GM20000 (cell line): ENCODE results near the gene SUPT3H.
"Not testable (repeated sequence)": the region's sequence is repeated elsewhere in the genome, so short reads cannot be mapped to it uniquely, and the experiment has no call there.

Source experiments
- DNase-seq: peaks from one replicate; pipeline ENCODE4 v3.0.0; 2012; ENCODE audit warnings: low spot score
- TF ChIP-seq, protein P1 (sequence below): IDR thresholded peaks from 2 replicates; pipeline ENCODE4 v1.5.1; 2012; ENCODE audit warnings: mild to moderate bottlenecking, control low read depth; ENCODE audit errors: extremely low read depth, missing control alignments

Gene SUPT3H

DNA sequence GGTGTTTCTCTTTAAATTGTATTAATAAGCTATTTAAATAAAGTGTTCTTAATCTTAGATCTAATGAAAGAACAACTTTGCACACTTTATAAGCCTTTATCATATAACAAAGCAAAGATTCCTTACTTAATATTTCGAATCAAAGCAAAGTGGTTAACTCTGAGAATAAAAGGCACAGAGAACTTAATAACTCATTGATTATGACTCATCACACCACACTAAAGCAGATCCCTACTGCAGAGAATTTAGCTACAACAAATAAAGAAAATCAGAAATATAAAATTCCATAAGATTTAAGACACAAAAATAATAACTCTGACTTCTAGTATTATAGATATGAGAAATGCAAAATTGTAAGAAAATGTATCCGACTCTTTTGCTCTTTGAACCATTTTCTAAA, 185.2 kb downstream of the SUPT3H start:
- TF ChIP-seq, protein P1, sequence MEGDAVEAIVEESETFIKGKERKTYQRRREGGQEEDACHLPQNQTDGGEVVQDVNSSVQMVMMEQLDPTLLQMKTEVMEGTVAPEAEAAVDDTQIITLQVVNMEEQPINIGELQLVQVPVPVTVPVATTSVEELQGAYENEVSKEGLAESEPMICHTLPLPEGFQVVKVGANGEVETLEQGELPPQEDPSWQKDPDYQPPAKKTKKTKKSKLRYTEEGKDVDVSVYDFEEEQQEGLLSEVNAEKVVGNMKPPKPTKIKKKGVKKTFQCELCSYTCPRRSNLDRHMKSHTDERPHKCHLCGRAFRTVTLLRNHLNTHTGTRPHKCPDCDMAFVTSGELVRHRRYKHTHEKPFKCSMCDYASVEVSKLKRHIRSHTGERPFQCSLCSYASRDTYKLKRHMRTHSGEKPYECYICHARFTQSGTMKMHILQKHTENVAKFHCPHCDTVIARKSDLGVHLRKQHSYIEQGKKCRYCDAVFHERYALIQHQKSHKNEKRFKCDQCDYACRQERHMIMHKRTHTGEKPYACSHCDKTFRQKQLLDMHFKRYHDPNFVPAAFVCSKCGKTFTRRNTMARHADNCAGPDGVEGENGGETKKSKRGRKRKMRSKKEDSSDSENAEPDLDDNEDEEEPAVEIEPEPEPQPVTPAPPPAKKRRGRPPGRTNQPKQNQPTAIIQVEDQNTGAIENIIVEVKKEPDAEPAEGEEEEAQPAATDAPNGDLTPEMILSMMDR: no peak
- no peak for DNase-seq

DNA sequence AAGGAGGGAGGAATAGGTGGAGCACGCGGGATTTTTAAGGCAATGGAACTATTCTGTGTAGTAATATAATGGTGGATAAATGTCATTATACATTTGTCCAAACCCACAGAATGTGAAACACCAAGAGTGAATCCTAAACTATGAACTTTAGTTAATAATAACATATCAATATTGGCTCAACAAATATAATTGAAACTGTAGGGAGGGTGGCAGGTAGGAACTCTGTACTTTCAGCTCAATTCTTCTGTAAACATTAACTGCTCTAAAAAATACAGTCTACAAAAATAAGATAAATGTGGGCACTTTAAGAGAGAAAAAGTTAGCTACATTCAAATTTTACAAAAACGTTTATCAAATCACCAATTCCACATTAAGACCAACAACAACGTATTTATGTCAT, 186.3 kb downstream of the SUPT3H start:
- TF ChIP-seq, protein P1: no peak
- DNase-seq: no peak

DNA sequence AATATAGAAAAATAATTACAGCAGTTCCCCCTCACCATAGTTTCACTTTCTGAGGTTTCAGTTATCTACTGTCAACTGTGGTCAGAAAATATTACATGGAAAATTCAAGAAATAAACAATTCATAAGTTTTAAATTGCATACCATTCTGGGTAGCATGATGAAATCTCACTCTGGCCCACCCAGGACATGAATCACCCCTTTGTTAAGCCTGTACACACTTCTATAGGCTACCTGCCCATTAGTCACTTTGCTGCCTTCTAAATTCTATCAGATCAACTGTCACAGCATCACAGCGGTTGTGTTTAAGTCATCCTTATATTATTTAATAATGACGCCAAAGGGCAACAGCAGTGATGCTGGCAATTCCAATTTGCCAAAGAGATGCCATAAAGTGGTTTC, 189.9 kb downstream of the SUPT3H start:
- no peak for DNase-seq
- TF ChIP-seq, protein P1: no peak

DNA sequence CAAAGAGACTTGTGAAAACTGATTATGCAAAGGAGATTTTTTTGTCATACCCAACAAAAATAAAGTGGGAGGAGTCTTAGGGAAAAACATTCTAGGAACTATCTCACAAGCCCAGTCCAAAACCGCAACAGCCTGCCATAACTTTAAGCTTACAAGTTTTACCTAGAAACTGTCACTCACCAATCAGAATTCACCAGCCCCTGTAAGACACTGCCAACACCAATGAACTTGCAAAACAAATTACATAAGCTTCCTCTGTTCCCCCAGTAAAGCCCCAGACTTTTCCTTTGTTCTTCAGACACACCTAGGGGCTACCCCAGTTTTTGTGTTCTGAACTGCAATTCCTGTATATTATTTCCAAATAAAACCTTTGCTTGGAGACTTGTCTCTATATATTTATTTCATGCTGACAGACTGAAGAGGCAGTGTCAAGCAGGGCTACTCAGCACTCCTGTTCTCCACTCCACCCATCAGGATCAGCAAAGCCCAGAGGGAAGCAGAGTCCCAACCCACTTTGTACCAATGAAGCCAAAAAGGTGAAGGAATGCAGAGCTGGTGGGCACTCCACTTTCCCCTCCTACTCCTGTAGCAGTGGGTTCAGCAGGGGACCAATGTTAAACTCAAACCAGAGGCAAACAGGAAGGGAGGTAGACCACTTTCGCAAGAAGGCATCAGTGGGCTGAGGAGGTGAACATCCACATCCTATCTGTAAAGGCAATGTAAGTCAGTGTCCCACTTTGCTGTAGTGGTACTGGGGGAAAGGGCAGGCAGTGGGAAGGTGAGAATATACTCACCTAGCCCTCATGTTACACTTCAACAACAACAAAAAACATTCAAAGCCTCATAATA, 192.1 kb downstream of the SUPT3H start:
- TF ChIP-seq, protein P1: no peak
- no peak for DNase-seq

DNA sequence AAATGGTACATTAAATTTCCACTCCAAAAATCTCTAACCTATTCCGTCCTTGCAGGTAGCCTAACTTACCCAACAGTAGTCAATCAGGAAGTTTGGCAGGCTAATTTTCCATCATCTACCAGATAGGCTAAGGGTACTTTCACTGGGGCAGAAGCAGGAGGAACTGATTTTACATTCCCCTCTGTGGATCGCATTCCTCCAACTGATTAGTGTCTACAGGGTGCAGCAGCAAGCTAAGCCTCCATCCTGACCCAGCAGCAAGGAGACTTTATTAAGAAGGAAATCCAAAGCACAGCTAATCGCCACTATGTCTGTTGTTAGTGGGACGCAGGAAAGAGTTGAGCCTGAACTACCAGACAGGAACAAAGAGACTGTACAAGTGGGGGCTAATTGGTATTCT, 192.8 kb downstream of the SUPT3H start:
- no peak for DNase-seq
- TF ChIP-seq, protein P1: no peak

DNA sequence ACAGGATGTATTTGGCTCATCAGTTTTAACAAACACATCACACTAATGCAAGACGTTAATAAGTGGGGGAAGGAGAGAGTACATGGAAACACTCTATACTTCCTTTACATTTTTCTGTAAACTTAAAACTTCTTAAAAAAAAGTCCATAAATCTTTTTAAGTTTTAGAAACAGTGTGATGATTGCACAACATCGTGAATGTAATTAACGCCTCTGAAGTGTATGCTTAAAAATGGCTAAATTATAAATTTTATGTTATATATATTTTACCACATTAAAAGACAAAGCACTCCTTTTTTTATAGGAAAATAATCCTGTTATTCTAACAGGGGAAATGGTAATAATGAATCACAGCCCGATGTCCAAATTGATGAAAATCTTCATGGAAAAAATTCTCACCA, 193.7 kb downstream of the SUPT3H start:
- no peak for DNase-seq
- TF ChIP-seq, protein P1: no peak

DNA sequence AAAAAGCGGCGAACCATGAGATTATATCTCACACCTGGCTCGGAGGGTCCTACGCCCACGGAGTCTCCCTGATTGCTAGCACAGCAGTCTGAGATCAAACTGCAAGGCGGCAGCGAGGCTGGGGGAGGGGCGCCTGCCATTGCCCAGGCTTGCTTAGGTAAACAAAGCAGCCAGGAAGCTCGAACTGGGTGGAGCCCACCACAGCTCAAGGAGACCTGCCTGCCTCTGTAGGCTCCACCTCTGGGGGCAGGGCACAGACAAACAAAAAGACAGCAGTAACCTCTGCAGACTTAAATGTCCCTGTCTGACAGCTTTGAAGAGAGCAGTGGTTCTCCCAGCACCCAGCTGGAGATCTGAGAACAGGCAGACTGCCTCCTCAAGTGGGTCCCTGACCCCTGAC, 201.4 kb downstream of the SUPT3H start:
- not testable (repeated sequence) for DNase-seq

DNA sequence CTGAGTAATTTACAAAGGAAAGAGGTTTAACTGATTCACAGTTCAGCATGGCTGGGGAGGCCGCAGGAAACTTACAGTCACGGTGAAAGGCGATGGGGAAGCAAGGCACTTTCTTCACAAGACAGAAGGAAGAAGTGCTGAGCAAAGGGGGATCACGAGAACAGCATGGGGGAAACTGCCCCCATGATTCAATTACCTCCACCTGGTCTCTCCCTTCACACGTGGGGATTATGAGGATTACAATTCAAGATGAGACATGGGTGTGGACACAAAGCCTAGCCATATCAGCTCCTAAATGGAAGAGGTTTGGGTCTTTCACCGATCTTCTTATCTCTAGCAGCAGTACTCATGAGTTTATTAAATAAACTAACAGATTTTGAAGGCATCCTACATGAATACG, 202.5 kb downstream of the SUPT3H start:
- DNase-seq: no peak
- TF ChIP-seq, protein P1: no peak
